GM12865 (cell line): ENCODE data around the gene DPP6.

Source experiments
- DNase-seq: peaks from one replicate; pipeline ENCODE4 v3.0.0; 2010; ENCODE audit warnings: low read depth
- H3K4me3 ChIP-seq: 2 replicates; pipeline ENCODE4 v1.5.1; 2011; ENCODE audit warnings: mild to moderate bottlenecking, low read depth, low read length, control low read depth
- CTCF ChIP-seq: IDR thresholded peaks from 2 replicates; pipeline ENCODE4 v1.5.1; 2011; ENCODE audit warnings: low read length, control low read depth, low read depth, inconsistent platforms; ENCODE audit not compliant: insufficient read depth; ENCODE audit errors: missing control alignments

DPP6 gene

GRCh38 chr7:154364170-154364569 is 312.0 kb downstream of the DPP6 start:
- DNase-seq, result no peak
- no peak for TF ChIP-seq CTCF
- no peak overlapping the region for H3K4me3 ChIP-seq

- no peak for DNase-seq
- no peak for TF ChIP-seq CTCF
- H3K4me3 ChIP-seq, result no peak overlapping the region
Observed at GRCh38 chr7:154371424-154371823, 319.2 kb downstream of the DPP6 start.

GRCh38 chr7:154372011-154372601 is 319.9 kb downstream of the DPP6 start:
- no peak for DNase-seq
- H3K4me3 ChIP-seq, result no peak overlapping the region
- no peak for TF ChIP-seq CTCF

GRCh38 chr7:154373956-154374355 is 321.8 kb downstream of the DPP6 start:
- no peak overlapping the region for H3K4me3 ChIP-seq
- DNase-seq, result no peak
- TF ChIP-seq CTCF, result no peak

- H3K4me3 ChIP-seq, result no peak overlapping the region
- no peak for DNase-seq
- no peak for TF ChIP-seq CTCF
Observed at GRCh38 chr7:154375956-154376355, 323.8 kb downstream of the DPP6 start.

GRCh38 chr7:154380771-154381170 is 328.6 kb downstream of the DPP6 start:
- no peak for TF ChIP-seq CTCF
- DNase-seq, result no peak
- H3K4me3 ChIP-seq, result no peak overlapping the region

- no peak for TF ChIP-seq CTCF
Observed at GRCh38 chr7:154383045-154383444, 330.8 kb downstream of the DPP6 start.

More at GRCh38 chr7:154383045-154383444, 330.8 kb downstream of the DPP6 start:
- no peak overlapping the region for H3K4me3 ChIP-seq
- DNase-seq, result no peak
